CD14-positive monocyte (primary cell): ENCODE data around the gene CLVS2. TPM values are rescaled to one million over a fixed set of nuclear protein-coding genes. Genes with fewer than 3 reads are reported as not detected.

ENCODE experiments used
- DNase-seq, 3 donors: peaks; one replicate each; pipeline ENCODE4 v3.0.0-alpha.2; 2011 to 2022
- H2AFZ ChIP-seq: 2 replicates; pipeline ENCODE4 v1.6.0; 2012; ENCODE audit warnings: mild to moderate bottlenecking, low read depth, low read length, inconsistent platforms; ENCODE audit not compliant: insufficient read depth, poor library complexity, severe bottlenecking
- H3K27ac ChIP-seq, 2 donors: 1 replicate in 1 of 2; 2 replicates in 1 of 2; pipeline ENCODE4 v1.5.1; 2012 to 2013; ENCODE audit warnings: low read length in 2 of 2, control low read depth in 1 of 2, inconsistent platforms in 1 of 2, low read depth in 1 of 2, mild to moderate bottlenecking in 1 of 2
- H3K27me3 ChIP-seq, 2 donors: one replicate each; pipeline versions ENCODE4 v1.6.0 to v1.6.1; 2011 to 2013; ENCODE audit warnings: low read length in 2 of 2; ENCODE audit not compliant: control insufficient read depth in 2 of 2, insufficient read depth in 2 of 2
- H3K36me3 ChIP-seq, 2 donors: replicated peaks in 1 of 2; 1 replicate in 1 of 2; 2 replicates in 1 of 2; pipeline versions ENCODE4 v1.5.1 to v1.6.1; 2012 to 2013; ENCODE audit warnings: low read length in 2 of 2, control low read depth in 1 of 2, inconsistent platforms in 1 of 2, mild to moderate bottlenecking in 1 of 2; ENCODE audit not compliant: insufficient read depth in 2 of 2, control insufficient read depth in 1 of 2
- H3K4me1 ChIP-seq, 2 donors: 1 replicate in 1 of 2; 2 replicates in 1 of 2; pipeline versions ENCODE4 v1.5.1 to v1.6.1; 2012 to 2013; ENCODE audit warnings: low read length in 2 of 2, control low read depth in 1 of 2, inconsistent platforms in 1 of 2, mild to moderate bottlenecking in 1 of 2, moderate library complexity in 1 of 2; ENCODE audit not compliant: insufficient read depth in 2 of 2, control insufficient read depth in 1 of 2
- H3K4me2 ChIP-seq: replicated peaks from 2 replicates; pipeline ENCODE3; 2012; ENCODE audit warnings: low read length, moderate library complexity, mild to moderate bottlenecking; ENCODE audit not compliant: poor library complexity, severe bottlenecking; ENCODE audit errors: extremely low read depth
- H3K4me3 ChIP-seq, 3 experiments: fragments of 200-600 bp in 1 of 3; sonication (generic) in 1 of 3; replicated peaks in 1 of 3; 1 replicate in 2 of 3; 2 replicates in 1 of 3; pipeline ENCODE4 v1.5.1; 2011 to 2013; ENCODE audit warnings: low read length in 3 of 3, mild to moderate bottlenecking in 3 of 3, control low read depth in 2 of 3, low read depth in 2 of 3, inconsistent platforms in 1 of 3, moderate library complexity in 1 of 3
- H3K79me2 ChIP-seq: 2 replicates; pipeline ENCODE4 v1.6.0; 2012; ENCODE audit warnings: mild to moderate bottlenecking, control low read depth, inconsistent platforms, low read length, moderate library complexity; ENCODE audit not compliant: insufficient read depth
- H3K9ac ChIP-seq: 2 replicates; pipeline ENCODE4 v1.6.0; 2017; ENCODE audit warnings: low read length, mild to moderate bottlenecking; ENCODE audit not compliant: insufficient read depth, poor library complexity, severe bottlenecking
- H3K9me3 ChIP-seq, 2 donors: replicated peaks in 1 of 2; 1 replicate in 1 of 2; 2 replicates in 1 of 2; pipeline versions ENCODE4 v1.5.1 to v1.6.1; 2012 to 2013; ENCODE audit warnings: low read length in 2 of 2, control low read depth in 1 of 2; ENCODE audit not compliant: control insufficient read depth in 1 of 2, insufficient read depth in 1 of 2
- H4K20me1 ChIP-seq: 2 replicates; pipeline ENCODE4 v1.6.0; 2012; ENCODE audit warnings: mild to moderate bottlenecking, low read length, control low read depth, moderate library complexity; ENCODE audit not compliant: insufficient read depth
- H3K27ac Mint-ChIP-seq, 7 donors: one replicate each; pipeline ENCODE4 v1.8.0; 2020; ENCODE audit warnings: mild to moderate bottlenecking in 7 of 7, mixed read lengths in 7 of 7, moderate library complexity in 6 of 7, inconsistent platforms in 2 of 7
- H3K27me3 Mint-ChIP-seq, 3 donors: one replicate each; pipeline ENCODE4 v1.8.0; 2021 to 2022; ENCODE audit warnings: low read depth in 3 of 3, mild to moderate bottlenecking in 3 of 3, mixed read lengths in 3 of 3, moderate library complexity in 3 of 3, inconsistent platforms in 1 of 3
- H3K36me3 Mint-ChIP-seq, 2 donors: one replicate each; pipeline ENCODE4 v1.8.0; 2020; ENCODE audit warnings: mixed read lengths in 2 of 2, inconsistent platforms in 1 of 2, mild to moderate bottlenecking in 1 of 2
- H3K4me1 Mint-ChIP-seq: one replicate; pipeline ENCODE4 v1.8.0; 2020; ENCODE audit warnings: mild to moderate bottlenecking, mixed read lengths
- H3K4me3 Mint-ChIP-seq, 2 donors: one replicate each; pipeline ENCODE4 v1.8.0; 2020; ENCODE audit warnings: mild to moderate bottlenecking in 2 of 2, mixed read lengths in 2 of 2, moderate library complexity in 1 of 2
- H3K9me3 Mint-ChIP-seq, 7 donors: one replicate each; pipeline ENCODE4 v1.8.0; 2020 to 2022; ENCODE audit warnings: mixed read lengths in 7 of 7, mild to moderate bottlenecking in 6 of 7, moderate library complexity in 6 of 7, inconsistent platforms in 2 of 7
- CTCF ChIP-seq: fragments of 200-600 bp; IDR thresholded peaks from one replicate; pipeline ENCODE4 v1.8.0; 2022; ENCODE audit warnings: antibody characterized with exemption, mild to moderate bottlenecking
- whole genome bisulfite sequencing: methylation state at CpG from one replicate; pipeline ENCODE4 v1.1.5; 2013; ENCODE audit warnings: missing lambda C conversion rate; ENCODE audit not compliant: insufficient coverage; 5-methylcytosine and 5-hydroxymethylcytosine counted together
- intact Hi-C, 2 donors: fragments of 100-400 bp; cut with micrococcal nuclease; formaldehyde crosslinking; loops; one replicate each; pipeline versions ENCODE4 v1.15.0 to v1.15.1; 2023
- polyA plus RNA-seq, 3 donors: library from polyadenylated mRNA; depleted of rRNA in 1 of 3; unstranded in 2 of 3; stranded (reverse) in 1 of 3; fragments of 300-500 nt in 2 of 3; fragments of >200 nt in 1 of 3; fragmentation: Illumina TruSeq in 2 of 3; gene quantifications; 1 replicate in 2 of 3; 2 replicates in 1 of 3; pipeline ENCODE4 v1.2.3, GENCODE V29; 2012 to 2021

The CLVS2 gene
- polyA plus RNA-seq, 3 donors: not detected

GRCh38 chr6:123036648-123037047 is 40.6 kb downstream of the CLVS2 start:
- H3K9me3 ChIP-seq: no peaks in the 10 kb centered on the region
- H3K27me3 Mint-ChIP-seq: peaks cover 0 to 3% (median 0%) of the 10 kb centered on the region in 3 donors
- H3K9me3 Mint-ChIP-seq: no peaks in the 10 kb centered on the region
- no peaks in the 10 kb centered on the region for H3K4me1 Mint-ChIP-seq
- H3K79me2 ChIP-seq: no peaks in the 10 kb centered on the region
- no peaks in the 10 kb centered on the region for H3K4me1 ChIP-seq
- no peak for TF ChIP-seq CTCF
- H3K27ac Mint-ChIP-seq: no peak overlapping the region
- no peaks in the 10 kb centered on the region for H3K36me3 Mint-ChIP-seq
- intact Hi-C loops: no loop called here
- H2AFZ ChIP-seq: no peak overlapping the region
- no peak overlapping the region for H3K4me3 ChIP-seq
- no peak for DNase-seq
- H3K27ac ChIP-seq: no peak overlapping the region
- H3K4me3 Mint-ChIP-seq: no peak overlapping the region
- H3K9ac ChIP-seq: no peak overlapping the region
- WGBS: no CpG with 5 or more reads among the region's 3 CpGs
- H3K4me2 ChIP-seq: no peak overlapping the region
- no peaks in the 10 kb centered on the region for H4K20me1 ChIP-seq
- no peaks in the 10 kb centered on the region for H3K36me3 ChIP-seq
- no peaks in the 10 kb centered on the region for H3K27me3 ChIP-seq

- TF ChIP-seq CTCF: no peak
- no peaks in the 10 kb centered on the region for H3K36me3 Mint-ChIP-seq
- H3K27ac ChIP-seq: no peak overlapping the region
- no CpG with 5 or more reads among the region's 3 CpGs for WGBS
- H3K9me3 Mint-ChIP-seq: no peaks in the 10 kb centered on the region
- H3K79me2 ChIP-seq: no peaks in the 10 kb centered on the region
- H3K27ac Mint-ChIP-seq: no peak overlapping the region
- no peak overlapping the region for H3K4me2 ChIP-seq
- H3K9ac ChIP-seq: no peak overlapping the region
- H3K27me3 ChIP-seq: no peaks in the 10 kb centered on the region
- H4K20me1 ChIP-seq: no peaks in the 10 kb centered on the region
- no peaks in the 10 kb centered on the region for H3K4me1 ChIP-seq
- H3K36me3 ChIP-seq: no peaks in the 10 kb centered on the region
- H3K27me3 Mint-ChIP-seq: no peaks in the 10 kb centered on the region
- H3K4me3 Mint-ChIP-seq: no peak overlapping the region
- no peak overlapping the region for H2AFZ ChIP-seq
- no peak for DNase-seq
- intact Hi-C loops: no loop called here
- H3K4me3 ChIP-seq: no peak overlapping the region
- H3K4me1 Mint-ChIP-seq: no peaks in the 10 kb centered on the region
- no peaks in the 10 kb centered on the region for H3K9me3 ChIP-seq
These were observed 43.4 kb downstream of the CLVS2 start for GRCh38 chr6:123039431-123039830.
